Measurements from ENCODE around the gene KCTD3.

Gene KCTD3

DNA sequence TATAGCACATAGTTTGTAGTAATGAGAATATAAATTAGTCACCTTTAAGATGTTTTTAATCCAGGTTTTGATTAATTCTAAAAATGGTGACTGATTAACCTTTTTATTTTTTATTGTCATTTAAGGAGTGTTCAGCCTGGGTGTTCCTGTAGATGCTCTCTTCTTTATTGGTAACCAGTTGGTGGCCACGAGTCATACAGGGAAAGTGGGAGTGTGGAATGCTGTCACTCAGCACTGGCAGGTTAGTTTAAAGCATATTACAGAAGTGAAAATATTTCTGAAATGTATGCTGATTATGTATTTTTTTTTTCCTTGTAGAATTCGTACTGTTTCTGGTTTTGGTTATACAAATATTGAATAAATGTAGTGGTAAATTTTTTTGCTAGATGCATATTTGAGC is 28.1 kb downstream of the KCTD3 start:
- no peak overlapping the region for H3K4me3 Mint-ChIP-seq
- H3K9me3 Mint-ChIP-seq = peaks cover 5% of the 10 kb centered on the region
- TF ChIP-seq, protein P1, sequence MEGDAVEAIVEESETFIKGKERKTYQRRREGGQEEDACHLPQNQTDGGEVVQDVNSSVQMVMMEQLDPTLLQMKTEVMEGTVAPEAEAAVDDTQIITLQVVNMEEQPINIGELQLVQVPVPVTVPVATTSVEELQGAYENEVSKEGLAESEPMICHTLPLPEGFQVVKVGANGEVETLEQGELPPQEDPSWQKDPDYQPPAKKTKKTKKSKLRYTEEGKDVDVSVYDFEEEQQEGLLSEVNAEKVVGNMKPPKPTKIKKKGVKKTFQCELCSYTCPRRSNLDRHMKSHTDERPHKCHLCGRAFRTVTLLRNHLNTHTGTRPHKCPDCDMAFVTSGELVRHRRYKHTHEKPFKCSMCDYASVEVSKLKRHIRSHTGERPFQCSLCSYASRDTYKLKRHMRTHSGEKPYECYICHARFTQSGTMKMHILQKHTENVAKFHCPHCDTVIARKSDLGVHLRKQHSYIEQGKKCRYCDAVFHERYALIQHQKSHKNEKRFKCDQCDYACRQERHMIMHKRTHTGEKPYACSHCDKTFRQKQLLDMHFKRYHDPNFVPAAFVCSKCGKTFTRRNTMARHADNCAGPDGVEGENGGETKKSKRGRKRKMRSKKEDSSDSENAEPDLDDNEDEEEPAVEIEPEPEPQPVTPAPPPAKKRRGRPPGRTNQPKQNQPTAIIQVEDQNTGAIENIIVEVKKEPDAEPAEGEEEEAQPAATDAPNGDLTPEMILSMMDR (IDR thresholded peaks at IDR 0.05) = no peak
- no peak overlapping the region for H3K27ac Mint-ChIP-seq
- no peaks in the 10 kb centered on the region for H3K27me3 Mint-ChIP-seq (ENCODE audit: low read depth, poor library complexity)
- DNase-seq = no peak
- H3K4me1 Mint-ChIP-seq = peaks cover 29% of the 10 kb centered on the region
- H3K36me3 Mint-ChIP-seq (ENCODE audit: low read depth) = peaks cover 74% of the 10 kb centered on the region

GRCh38 chr1:215597961-215598360 is 30.9 kb downstream of the KCTD3 start:
- no peak for DNase-seq
- H3K4me1 Mint-ChIP-seq = peaks cover 20% of the 10 kb centered on the region

GRCh38 chr1:215599418-215600074 is 32.4 kb downstream of the KCTD3 start:
- Mint-ChIP-seq H3K36me3 (ENCODE audit: low read depth) (peaks cover 70% of the 10 kb centered on the region), H3K27me3 (ENCODE audit: low read depth, poor library complexity) (no peaks in the 10 kb centered on the region), H3K27ac (peak overlapping the region; percentile 86), H3K4me1 (peaks cover 19% of the 10 kb centered on the region), H3K9me3 (no peaks in the 10 kb centered on the region), H3K4me3 (no peak overlapping the region)
- TF ChIP-seq, protein P1 (IDR thresholded peaks at IDR 0.05) = no peak
- DNase-seq = no peak

More at GRCh38 chr1:215597961-215598360, 30.9 kb downstream of the KCTD3 start:
- H3K27me3 Mint-ChIP-seq (ENCODE audit: low read depth, poor library complexity) = no peaks in the 10 kb centered on the region
- peaks cover 68% of the 10 kb centered on the region for H3K36me3 Mint-ChIP-seq (ENCODE audit: low read depth)
- no peak overlapping the region for H3K27ac Mint-ChIP-seq
- H3K4me3 Mint-ChIP-seq = no peak overlapping the region
- TF ChIP-seq, protein P1 (IDR thresholded peaks at IDR 0.05) = no peak
- no peaks in the 10 kb centered on the region for H3K9me3 Mint-ChIP-seq

GRCh38 chr1:215600258-215600792 is 33.2 kb downstream of the KCTD3 start:
- H3K27ac Mint-ChIP-seq = peak overlapping the region; percentile 86
- peaks cover 19% of the 10 kb centered on the region for H3K4me1 Mint-ChIP-seq
- peak overlapping the region; percentile 14 for H3K4me3 Mint-ChIP-seq
- no peaks in the 10 kb centered on the region for H3K27me3 Mint-ChIP-seq (ENCODE audit: low read depth, poor library complexity)
- DNase-seq = no peak
- TF ChIP-seq, protein P1 (IDR thresholded peaks at IDR 0.05) = no peak
- peaks cover 65% of the 10 kb centered on the region for H3K36me3 Mint-ChIP-seq (ENCODE audit: low read depth)
- H3K9me3 Mint-ChIP-seq = no peaks in the 10 kb centered on the region

DNA sequence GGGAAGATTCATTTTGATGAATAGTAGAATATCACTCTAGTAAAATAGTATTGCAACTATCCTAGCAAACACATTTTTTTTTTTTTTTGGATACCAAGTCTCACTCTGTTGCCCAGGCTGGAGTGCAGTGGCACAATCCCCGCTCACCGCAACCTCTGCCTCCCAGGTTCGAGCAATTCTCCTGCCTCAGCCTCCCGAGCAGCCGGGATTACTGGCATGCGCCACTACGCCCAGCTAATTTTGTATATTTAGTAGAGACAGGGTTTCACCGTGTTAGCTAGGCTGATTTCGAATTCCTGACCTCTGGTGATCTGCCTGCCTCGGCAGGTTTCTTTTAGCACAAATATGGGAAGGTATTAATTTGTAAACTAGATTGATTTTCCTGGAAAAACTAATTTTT is 33.8 kb downstream of the KCTD3 start:
- peaks cover 19% of the 10 kb centered on the region for H3K4me1 Mint-ChIP-seq
- TF ChIP-seq, protein P1 (IDR thresholded peaks at IDR 0.05) = no peak
- H3K27me3 Mint-ChIP-seq (ENCODE audit: low read depth, poor library complexity) = no peaks in the 10 kb centered on the region
- no peaks in the 10 kb centered on the region for H3K9me3 Mint-ChIP-seq
- DNase-seq = no peak
- H3K27ac Mint-ChIP-seq = no peak overlapping the region
- peaks cover 62% of the 10 kb centered on the region for H3K36me3 Mint-ChIP-seq (ENCODE audit: low read depth)
- H3K4me3 Mint-ChIP-seq = no peak overlapping the region

DNA sequence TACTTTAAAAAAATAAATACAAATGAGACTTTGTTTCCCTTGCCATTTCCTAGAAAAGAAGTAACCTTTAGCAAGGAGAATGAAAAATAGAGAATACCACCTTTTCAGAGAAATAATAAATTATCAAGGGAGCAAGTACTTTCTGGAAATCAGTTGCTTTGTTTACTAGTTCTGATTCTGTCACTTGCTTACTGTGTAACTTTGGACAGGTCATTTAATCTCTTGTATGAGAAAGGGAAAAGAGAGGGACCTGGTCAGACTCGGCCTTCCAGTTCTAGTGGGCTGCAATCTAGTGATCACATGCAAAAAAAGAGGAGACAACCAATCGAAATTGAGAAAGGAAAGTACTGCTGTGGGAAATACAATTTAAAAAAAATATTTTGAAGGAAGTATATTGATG is 34.2 kb downstream of the KCTD3 start:
- Mint-ChIP-seq H3K27me3 (ENCODE audit: low read depth, poor library complexity) (no peaks in the 10 kb centered on the region), H3K27ac (no peak overlapping the region)

More for the DNA sequence above, 34.2 kb downstream of the KCTD3 start:
- Mint-ChIP-seq H3K9me3 (no peaks in the 10 kb centered on the region), H3K4me3 (no peak overlapping the region), H3K4me1 (peaks cover 19% of the 10 kb centered on the region), H3K36me3 (ENCODE audit: low read depth) (peaks cover 58% of the 10 kb centered on the region)
- no peak for DNase-seq
- TF ChIP-seq, protein P1 (IDR thresholded peaks at IDR 0.05) = no peak

Data from nephron progenitor cell (in vitro differentiated cells).